HepG2 (cell line): ENCODE data around the gene EPC2. TPM values are rescaled to one million over a fixed set of nuclear protein-coding genes. Genes with fewer than 3 reads are reported as not detected.

ENCODE experiments used
- ATAC-seq: fragments of 200-7000 bp; cut with Tn5 transposase; 3 replicates; pipeline ENCODE4 v1.9.1; 2020; ENCODE audit warnings: mild to moderate bottlenecking, moderate library complexity
- BruUV-seq: library from RNA; stranded (reverse); fragments of 400-500 nt; replicated peaks from 2 replicates; lab custom pipeline; 2021; lab: Mats Ljungman, UMichigan
- CTCF ChIA-PET: fragments of 300-600 bp; formaldehyde crosslinking; extraction: SDS; loops from one replicate; lab custom pipeline; 2021; ENCODE audit warnings: low total read pairs, inconsistent platforms, low intra/inter-chr PET ratio; lab: Yijun Ruan, JAX
- POLR2A ChIA-PET: fragments of 350-600 bp; sonication (Branson Sonifier 250); formaldehyde crosslinking; loops from one replicate; lab custom pipeline; 2020; ENCODE audit warnings: antibody characterized with exemption, inconsistent platforms; lab: Yijun Ruan, JAX
- DNase-seq: peaks from one replicate; pipeline ENCODE4 v3.0.0-alpha.2; 2015; ENCODE audit warnings: low spot score
- FAIRE-seq: peaks from 3 replicates; lab custom pipeline; 2011; peaks lifted over from hg19 to GRCh38; lab: Jason Lieb, UNC
- H2AFZ ChIP-seq: one replicate; pipeline ENCODE4 v1.6.1; 2011; ENCODE audit warnings: low read length, inconsistent platforms
- H3K27ac ChIP-seq: fragments of 300-600 bp; 3 replicates; pipeline ENCODE4 v1.8.0; 2011; ENCODE audit warnings: mixed run types, mild to moderate bottlenecking, mixed read lengths, low read length, inconsistent platforms; ENCODE audit not compliant: insufficient read depth; ENCODE audit errors: extremely low read length
- H3K27me3 ChIP-seq, 2 experiments: fragments of 200-600 bp in 1 of 2; 2 replicates in 1 of 2; 3 replicates in 1 of 2; pipeline versions ENCODE4 v1.6.0 to v1.8.0; 2011; ENCODE audit warnings: low read length in 2 of 2, mild to moderate bottlenecking in 2 of 2, moderate library complexity in 2 of 2, inconsistent platforms in 1 of 2; ENCODE audit not compliant: insufficient read depth in 2 of 2, control insufficient read depth in 1 of 2
- H3K36me3 ChIP-seq, 2 experiments: fragments of 200-600 bp in 1 of 2; replicated peaks in 1 of 2; 2 replicates in 1 of 2; 3 replicates in 1 of 2; pipeline versions ENCODE4 v1.5.1 to v1.8.0; 2011; ENCODE audit warnings: low read length in 2 of 2, inconsistent platforms in 1 of 2; ENCODE audit not compliant: insufficient read depth in 2 of 2, control insufficient read depth in 1 of 2
- H3K4me1 ChIP-seq: 2 replicates; pipeline ENCODE4 v1.5.1; 2012; ENCODE audit warnings: low read length, inconsistent platforms; ENCODE audit not compliant: insufficient read depth
- H3K4me2 ChIP-seq: 2 replicates; pipeline ENCODE4 v1.6.0; 2011; ENCODE audit warnings: low read depth, low read length, inconsistent platforms
- H3K4me3 ChIP-seq, 3 experiments: fragments of 200-600 bp in 1 of 3; sonication (generic), shearing (Covaris generic) in 1 of 3; replicated peaks in 1 of 3; 2 replicates each; pipeline ENCODE4 v1.5.1; 2011 to 2016; ENCODE audit warnings: low read length in 3 of 3, inconsistent platforms in 2 of 3, low read depth in 2 of 3, mild to moderate bottlenecking in 2 of 3, control low read depth in 1 of 3, mixed read lengths in 1 of 3; ENCODE audit not compliant: insufficient read depth in 1 of 3
- H3K79me2 ChIP-seq: one replicate; pipeline ENCODE4 v1.6.1; 2011; ENCODE audit warnings: low read length, inconsistent platforms; ENCODE audit not compliant: insufficient read depth
- H3K9ac ChIP-seq: 2 replicates; pipeline ENCODE4 v1.6.0; 2011; ENCODE audit warnings: mild to moderate bottlenecking, low read depth, low read length, inconsistent platforms; ENCODE audit not compliant: insufficient read depth
- H3K9me3 ChIP-seq: 2 replicates; pipeline ENCODE4 v1.5.1; 2012; ENCODE audit warnings: mild to moderate bottlenecking, low read length
- H4K20me1 ChIP-seq: 2 replicates; pipeline ENCODE4 v1.6.0; 2011; ENCODE audit warnings: inconsistent platforms, mild to moderate bottlenecking, low read length, moderate library complexity; ENCODE audit not compliant: insufficient read depth
- CEBPB ChIP-seq: IDR thresholded peaks from 2 replicates; pipeline ENCODE4 v1.6.1; 2011; ENCODE audit warnings: low read depth, low read length, improper control_type of control experiment, borderline replicate concordance
- LCORL ChIP-seq, 2 experiments: fragments of 450-650 bp in 1 of 2; sonication (generic) in 1 of 2; formaldehyde crosslinking in 1 of 2; IDR thresholded peaks; 2 replicates each; pipeline versions ENCODE4 v1.5.0 to v1.6.1; 2017 to 2020; ENCODE audit warnings: antibody characterized with exemption in 1 of 2, missing genetic modification reagents in 1 of 2
- MED13 ChIP-seq: sonication (generic); formaldehyde crosslinking; IDR thresholded peaks from 2 replicates; pipeline ENCODE4 v1.5.0; 2020; ENCODE audit warnings: missing genetic modification reagents
- ZNF878 ChIP-seq: sonication (generic); formaldehyde crosslinking; IDR thresholded peaks from 2 replicates; pipeline ENCODE4 v1.8.1; 2023; ENCODE audit warnings: mild to moderate bottlenecking, missing genetic modification reagents, moderate library complexity
- WGBS: methylation state at CpG from one replicate; pipeline ENCODE4 v1.1.6; 2017; ENCODE audit warnings: low lambda C conversion rate; 5-methylcytosine and 5-hydroxymethylcytosine counted together
- in situ Hi-C: cut with HindIII; loops from 2 replicates; pipeline ENCODE4 v1.10.0; 2017; ENCODE audit warnings: low pct_unique_long_range_greater_than_20kb; ENCODE audit not compliant: extremely low pct_ligation_motif_present
- intact Hi-C: fragments of 100-400 bp; cut with micrococcal nuclease; formaldehyde crosslinking; loops from one replicate; pipeline ENCODE4 v1.10.0; 2022; ENCODE audit not compliant: unreplicated experiment
- polyA plus RNA-seq, 8 experiments: library from polyadenylated mRNA; depleted of rRNA in 3 of 8; stranded (reverse) in 7 of 8; unstranded in 1 of 8; fragments of >200 nt; fragmentation: Illumina TruSeq in 4 of 8; extraction: Trizol in 4 of 8; gene quantifications; 2 replicates each; pipeline versions ENCODE4 v1.2.1 to v1.2.3, GENCODE V29; 2011 to 2016; ENCODE audit warnings: low read depth in 4 of 8, missing spikeins in 1 of 8, mixed read lengths in 1 of 8; ENCODE audit not compliant: insufficient read depth in 1 of 8
- total RNA-seq, 5 experiments: library from RNA; depleted of rRNA; stranded (reverse); fragments of >200 nt; fragmentation: Illumina TruSeq; extraction: Trizol; gene quantifications; 2 replicates each; pipeline ENCODE4 v1.2.3, GENCODE V29; 2016; ENCODE audit warnings: low read depth in 1 of 5

The EPC2 gene
- total and polyA plus RNA-seq, 2 of the 13 experiments (the other 11 are each of a cell fraction or from before 2014, with no cell fraction given), result 20.5 to 22.0 TPM

DNA sequence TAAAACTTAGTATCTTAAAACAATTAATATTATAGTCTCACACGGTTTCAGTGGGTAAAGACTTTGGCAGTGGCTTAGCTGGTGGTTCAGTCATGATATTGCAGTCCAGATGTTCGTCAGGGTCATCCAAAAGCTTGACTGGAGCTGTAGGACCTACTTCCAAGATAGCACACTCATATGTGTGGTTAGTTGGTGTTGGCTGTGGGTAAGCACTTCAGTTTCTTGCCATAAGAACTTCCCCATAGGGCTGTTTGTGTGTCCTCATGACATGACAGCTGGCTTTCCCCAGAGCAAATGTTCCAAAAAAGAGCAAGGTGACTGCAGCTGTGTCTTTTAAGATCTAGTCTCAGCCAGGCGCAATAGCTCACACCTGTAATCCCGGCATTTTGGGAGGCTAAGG lies 48.5 kb upstream of the EPC2 start:
- FAIRE-seq, result no peak
- no peak overlapping the region for H2AFZ ChIP-seq
- no peak for ATAC-seq
- no peak for DNase-seq
- H3K4me2 ChIP-seq, result no peak overlapping the region
- no peaks in the 10 kb centered on the region for H3K9me3 ChIP-seq
- no peaks in the 10 kb centered on the region for H4K20me1 ChIP-seq
- TF ChIP-seq MED13 (CRISPR knock-in tag) (no peak), LCORL (IDR thresholded peaks at IDR 0.05) (no peak), LCORL (CRISPR knock-in tag; IDR thresholded peaks at IDR 0.05) (no peak)
- ChIA-PET POLR2A (no interaction called here), CTCF (no interaction called here)
- H3K79me2 ChIP-seq, result no peaks in the 10 kb centered on the region
- no peak overlapping the region for H3K4me3 ChIP-seq
- intact Hi-C loops, result no loop called here
- no peak overlapping the region for H3K9ac ChIP-seq
- WGBS, result 25% methylated on average over 4 of the region's 4 CpGs
- peaks cover 0 to 45% of the 10 kb centered on the region in 2 experiments; a peak in 3 of 5 replicates for H3K27me3 ChIP-seq
- H3K27ac ChIP-seq, result no peak overlapping the region
- no peaks in the 10 kb centered on the region for H3K4me1 ChIP-seq
- BruUV-seq, result no TSS peak
- in situ Hi-C loops, result no loop called here
- no peaks in the 10 kb centered on the region for H3K36me3 ChIP-seq

DNA sequence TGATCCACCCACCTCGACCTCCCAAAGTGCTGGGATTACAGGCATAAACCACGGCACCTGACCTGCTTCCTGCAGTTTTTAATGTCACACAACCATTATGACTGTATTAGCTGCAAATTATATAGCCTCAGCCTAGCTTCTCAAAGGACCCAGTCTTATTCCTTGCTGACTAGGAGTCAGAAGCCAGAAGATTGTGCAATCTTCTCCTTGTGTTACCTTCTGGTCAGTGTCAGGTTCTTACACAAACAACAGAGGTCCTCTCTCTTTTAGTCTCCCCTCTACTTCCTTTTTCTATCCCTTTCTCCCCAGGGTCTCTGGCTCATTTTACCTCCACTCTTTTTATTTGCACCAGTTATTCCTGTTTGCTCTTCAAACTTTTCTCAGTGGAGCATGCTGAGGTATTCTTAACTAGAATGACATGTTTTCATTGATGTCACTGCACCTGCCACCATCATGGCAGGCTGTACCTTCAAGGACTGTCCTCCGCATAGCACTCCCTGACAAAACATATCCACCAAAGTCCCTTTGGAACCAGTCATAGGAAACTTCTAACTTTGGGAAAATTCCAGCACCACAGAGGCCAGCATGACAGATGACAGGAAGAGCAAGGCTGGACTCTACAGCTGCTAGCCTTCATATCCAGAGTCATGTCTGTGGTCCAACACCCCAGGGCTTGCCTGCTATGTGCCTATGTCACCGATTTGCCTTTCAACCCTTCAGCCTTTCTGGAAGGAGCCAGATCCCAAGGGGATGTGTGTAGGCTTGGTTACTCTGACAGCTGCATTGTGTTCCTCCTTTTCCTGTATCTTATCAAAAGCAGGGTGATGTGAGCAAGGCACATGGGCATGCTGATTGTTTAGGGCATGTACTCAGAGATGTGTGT lies 45.2 kb upstream of the EPC2 start:
- no peak for DNase-seq
- TF ChIP-seq ZNF878 (CRISPR knock-in tag), result no peak
- TF ChIP-seq CEBPB, result peak; percentile 80
- no TSS peak for BruUV-seq
- intact Hi-C loops (no loop called here), in situ Hi-C loops (no loop called here)
- H3K36me3 ChIP-seq, result no peaks in the 10 kb centered on the region
- H3K4me1 ChIP-seq, result no peaks in the 10 kb centered on the region
- no peak for ATAC-seq
- no peaks in the 10 kb centered on the region for H3K79me2 ChIP-seq
- ChIA-PET CTCF (no interaction called here), POLR2A (no interaction called here)
- no peak overlapping the region for H3K4me3 ChIP-seq
- H3K27me3 ChIP-seq, result peaks cover 0 to 27% of the 10 kb centered on the region in 2 experiments; a peak in 3 of 5 replicates
- no peak overlapping the region for H3K4me2 ChIP-seq
- WGBS, result 5% methylated on average over 4 of the region's 4 CpGs
- no peak overlapping the region for H2AFZ ChIP-seq
- no peak for FAIRE-seq
- H3K9ac ChIP-seq, result no peak overlapping the region
- no peak overlapping the region for H3K27ac ChIP-seq
- H4K20me1 ChIP-seq, result no peaks in the 10 kb centered on the region
- no peaks in the 10 kb centered on the region for H3K9me3 ChIP-seq
